GM12801 (cell line): Measurements from ENCODE around the gene CCDC9B.

ENCODE experiments used
- CTCF ChIP-seq: IDR thresholded peaks from one replicate; pipeline ENCODE4 v1.5.1; 2011; ENCODE audit warnings: control low read depth; ENCODE audit not compliant: insufficient read length; ENCODE audit errors: extremely low read depth

Gene CCDC9B

GRCh38 chr15:40287968-40288367, 52.8 kb downstream of the CCDC9B start:
- TF ChIP-seq CTCF, result no peak

DNA sequence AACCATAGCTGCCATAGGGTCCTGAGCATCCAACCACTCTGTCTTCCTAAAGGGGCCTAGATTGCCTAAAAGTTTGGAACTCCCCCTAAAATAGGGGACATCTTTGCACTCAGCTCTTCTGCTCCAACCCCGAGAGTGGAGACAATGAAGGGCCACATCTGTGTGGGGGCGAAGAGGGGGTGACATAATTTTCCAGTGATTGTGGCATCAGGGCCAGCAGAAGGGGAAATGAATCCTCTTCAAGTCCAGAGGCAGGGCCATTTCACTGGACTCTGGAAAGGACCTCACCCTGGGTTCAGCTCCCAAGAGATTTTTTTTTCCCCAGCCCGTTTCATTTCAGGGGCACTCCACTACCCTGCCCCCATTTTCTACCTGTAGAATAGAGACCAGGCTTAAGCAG, 53.2 kb downstream of the CCDC9B start:
- no peak for TF ChIP-seq CTCF

GRCh38 chr15:40286794-40287193, 53.9 kb downstream of the CCDC9B start:
- TF ChIP-seq CTCF, result no peak

DNA sequence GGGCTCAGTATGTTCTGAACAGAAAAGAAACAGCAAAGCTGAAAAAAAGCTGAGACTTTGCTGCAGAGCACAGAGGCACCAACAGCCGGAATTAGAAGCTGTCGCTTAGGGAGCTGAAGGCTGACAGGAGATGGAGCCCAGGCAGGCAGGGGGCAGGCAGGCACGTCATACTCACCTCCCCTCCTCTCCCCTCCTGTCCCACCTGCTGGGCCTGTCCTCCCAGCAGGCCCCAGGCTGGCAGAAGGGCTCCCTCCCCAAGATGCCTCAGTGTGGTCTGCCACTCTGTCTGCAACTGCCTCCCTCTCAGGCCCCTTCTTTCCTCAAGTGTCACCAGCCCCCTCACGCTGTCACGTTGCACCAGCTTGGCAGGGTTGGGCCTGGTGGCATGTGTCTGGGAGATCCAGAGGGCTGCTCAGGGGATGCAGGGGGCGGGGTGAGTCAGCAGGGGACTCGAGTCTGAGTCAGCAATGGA, 54.6 kb downstream of the CCDC9B start:
- TF ChIP-seq CTCF, result no peak

DNA sequence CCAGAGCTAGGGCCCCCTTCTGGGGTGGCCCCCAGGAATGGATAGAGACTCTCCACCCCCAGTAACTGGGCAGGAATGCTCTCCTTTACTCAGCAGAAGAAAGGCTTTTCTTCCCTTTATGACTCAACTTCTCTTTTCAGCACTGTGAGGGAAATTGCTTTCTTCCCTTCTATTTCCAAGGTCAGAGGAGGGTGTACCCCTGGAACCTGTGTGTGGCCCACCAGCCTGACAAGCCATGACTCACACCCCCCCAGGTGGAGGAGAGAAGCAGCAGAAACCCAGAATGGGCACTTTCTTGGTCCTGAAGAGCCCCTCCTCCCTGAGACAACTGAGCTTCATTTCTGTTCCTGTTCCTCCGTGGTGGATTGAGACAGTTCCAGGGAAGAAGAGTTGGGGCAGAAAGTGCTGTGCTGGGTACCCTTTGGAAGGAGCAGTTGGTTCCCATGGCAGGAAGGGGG, 55.2 kb downstream of the CCDC9B start:
- no peak for TF ChIP-seq CTCF

DNA sequence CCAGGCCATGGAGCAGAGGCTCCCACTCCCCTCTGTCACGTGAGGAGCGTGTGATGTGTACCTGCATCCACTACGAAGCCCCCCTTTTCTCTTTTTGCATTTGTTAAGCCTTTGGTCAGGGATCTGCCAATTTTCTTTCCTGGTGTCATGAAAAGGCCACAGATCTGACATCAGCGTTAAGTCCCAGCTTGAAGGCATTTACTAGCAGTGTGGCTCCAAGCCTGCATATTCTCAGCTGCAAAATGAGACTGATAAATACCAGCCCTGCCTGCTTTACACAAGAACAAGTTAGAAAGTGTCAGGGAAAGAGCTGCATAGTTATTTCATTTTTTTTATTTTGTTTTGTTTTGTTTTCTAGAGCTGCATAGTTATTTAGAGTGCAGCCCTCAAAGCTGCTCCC, 55.6 kb downstream of the CCDC9B start:
- TF ChIP-seq CTCF, result no peak

DNA sequence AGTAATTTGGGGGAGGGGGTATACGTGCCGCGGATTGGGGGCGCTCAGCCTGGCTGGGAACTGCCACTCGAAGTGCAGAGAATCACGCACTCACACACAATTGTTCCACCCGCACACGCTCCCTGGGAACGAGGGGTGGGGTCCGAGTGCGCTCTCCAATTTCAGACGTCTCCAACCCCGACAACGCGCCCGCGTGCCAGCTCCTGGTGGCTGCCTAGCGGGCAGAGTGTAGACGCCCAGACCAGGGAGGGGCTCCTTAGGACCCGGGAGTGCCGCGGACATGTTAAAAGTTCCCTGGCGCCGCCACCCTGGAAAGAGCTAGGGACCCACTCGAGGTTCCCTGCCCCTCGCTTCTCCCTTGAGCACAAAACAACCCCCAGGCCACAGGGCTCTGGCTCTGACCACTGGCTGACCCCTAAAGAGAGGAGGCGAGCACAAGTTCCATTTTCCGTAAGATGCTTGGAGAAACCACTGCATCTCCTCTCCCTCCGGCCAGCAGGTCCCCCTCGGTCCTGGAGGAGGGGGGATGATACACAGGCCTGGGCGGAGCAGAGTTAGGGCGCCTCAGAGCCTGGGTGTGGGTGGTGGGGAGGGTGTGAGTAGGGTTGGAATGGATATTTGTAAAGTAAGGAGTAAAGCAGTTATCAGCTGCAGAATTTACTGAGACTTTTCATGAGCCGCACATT, 57.0 kb downstream of the CCDC9B start:
- TF ChIP-seq CTCF, result no peak
